OCI-LY1 (cell line): ENCODE results near the gene IL4I1.

Source experiments
- CTCF ChIP-seq: fragments of 200-600 bp; sonication (generic), shearing (Covaris generic); IDR thresholded peaks from 2 replicates; pipeline ENCODE4 v1.5.1; 2017; ENCODE audit warnings: mild to moderate bottlenecking, antibody characterized with exemption, low read length, moderate library complexity, mixed read lengths
- EZH2 ChIP-seq: fragments of 200-600 bp; sonication (generic), shearing (Covaris generic); IDR thresholded peaks from 2 replicates; pipeline ENCODE4 v1.8.0; 2017; ENCODE audit warnings: borderline replicate concordance, mixed run types, mild to moderate bottlenecking, antibody characterized with exemption, low read length, moderate library complexity, mixed read lengths

- TF ChIP-seq EZH2 = no peak
- no peak for TF ChIP-seq CTCF
These were observed 34.9 kb downstream of the IL4I1 start for GRCh38 chr19:49861541-49862378.
